Measurements from ENCODE around the gene TLR9. TPM values are rescaled to one million over a fixed set of nuclear protein-coding genes. Genes with fewer than 3 reads are reported as not detected.
A peak's percentile ranks its signal among the peaks of the same experiment; 100 is the strongest.

The TLR9 gene
- total and polyA plus RNA-seq, 9 of the 15 experiments (the other 6 are each of a cell fraction or from before 2014, with no cell fraction given), result not detected

- no peak for TF ChIP-seq ZNF165 (CRISPR knock-in tag; IDR thresholded peaks at IDR 0.05; ENCODE audit: borderline replicate concordance)
- no peak for TF ChIP-seq RBM14 (IDR thresholded peaks at IDR 0.05; ENCODE audit: borderline replicate concordance, insufficient read depth, low read depth, low read length)
Observed at GRCh38 chr3:52203701-52204100, 21.7 kb downstream of the TLR9 start (continued).

- WGBS (ENCODE audit: insufficient coverage, low coverage, missing lambda C conversion rate), result 98% methylated on average over 4 of the region's 4 CpGs
- POLR2A ChIA-PET, result interaction anchor here (0.5 kb wide), 1 partner anchor 11 kb away, joined by 3 read pairs; no protein-coding TSS in a partner anchor
Observed at GRCh38 chr3:52202384-52203077, 22.9 kb downstream of the TLR9 start.

More at GRCh38 chr3:52202384-52203077, 22.9 kb downstream of the TLR9 start:
- Histone ChIP-seq H3K4me1 (replicated peaks in 1 of 2; ENCODE audit: control insufficient read depth in 2 of 2, insufficient read depth in 2 of 2, low read length in 2 of 2) (peaks cover 9 to 12% of the 10 kb centered on the region in 2 experiments; a peak in 4 of 5 replicates), H3K9me1 (ENCODE audit: control insufficient read depth, insufficient read depth, low read length) (no peaks in the 10 kb centered on the region), H3K36me3 (ENCODE audit: control insufficient read depth, insufficient read depth, low read length) (peaks cover 80% of the 10 kb centered on the region), H3K79me2 (ENCODE audit: control insufficient read depth, insufficient read depth, low read length) (peaks cover 16% of the 10 kb centered on the region), H3K9me3 (replicated peaks; ENCODE audit: control insufficient read depth, insufficient read depth, low read depth, low read length) (no peaks in the 10 kb centered on the region), H3K9ac (ENCODE audit: insufficient read depth in 1 of 2, low read depth in 2 of 2, low read length in 2 of 2) (0 out of 4 replicates have a peak overlapping the region, but pooled peaks of 1 of the 2 experiments have one; percentile 20), H2AFZ (ENCODE audit: low read depth, low read length) (no peak overlapping the region), H3K27me3 (ENCODE audit: control insufficient read depth in 2 of 2, insufficient read depth in 2 of 2, low read length in 2 of 2) (no peaks in the 10 kb centered on the region), H3K4me2 (ENCODE audit: insufficient read depth, low read length) (no peak overlapping the region), H3K27ac (ENCODE audit: extremely low read depth, low read depth, low read length) (no peak overlapping the region), H4K20me1 (replicated peaks; ENCODE audit: control insufficient read depth, insufficient read depth, low read length) (no peaks in the 10 kb centered on the region), H3K4me3 (no peak overlapping the region)
- DNase-seq (ENCODE audit: extremely low read depth in 1 of 4, low spot score in 3 of 4) (no peak), ATAC-seq (no peak), FAIRE-seq (no peak)
- CTCF ChIA-PET (ENCODE audit: low intra/inter-chr PET ratio), result no interaction called here
- in situ Hi-C loops (cut with MboI), result no loop called here
- intact Hi-C loops (cut with micrococcal nuclease), result no loop called here
- BruUV-seq (replicated peaks), result no TSS peak
- peak; percentile 29; the same call in 1 of the 2 replicates for TF ChIP-seq CEBPB (tag; IDR thresholded peaks at IDR 0.05)
- no peak for TF ChIP-seq SUPT5H (IDR thresholded peaks at IDR 0.05)
- no peak for TF ChIP-seq ZC3H4 (CRISPR knock-in tag; IDR thresholded peaks at IDR 0.05; ENCODE audit: borderline replicate concordance)

Data from K562 (cell line).